Keratinocyte (primary cell): ENCODE data around the gene NCAPD3.

Experiments
- CTCF ChIP-seq, 3 experiments: IDR thresholded peaks in 1 of 3; conservative IDR thresholded peaks in 1 of 3; optimal IDR thresholded peaks in 1 of 3; 2 replicates in 2 of 3; 3 replicates in 1 of 3; pipeline versions ENCODE3 to v1.5.1; 2011; ENCODE audit warnings: low read length in 3 of 3, mild to moderate bottlenecking in 3 of 3, moderate library complexity in 2 of 3, control low read depth in 1 of 3, inconsistent platforms in 1 of 3; ENCODE audit not compliant: insufficient read depth in 2 of 3; ENCODE audit errors: extremely low read depth in 1 of 3
- EZH2 ChIP-seq: IDR thresholded peaks from one replicate; pipeline ENCODE4 v1.6.1; 2012; ENCODE audit warnings: inconsistent platforms, mild to moderate bottlenecking, low read length, moderate library complexity

GRCh38 chr11:134253188-134253993, 29.6 kb upstream of the NCAPD3 start, which contains the start of the genes ACAD8 and THYN1:
- TF ChIP-seq EZH2 (no peak), CTCF (optimal IDR thresholded peaks at IDR 0.05 in 1 of 3, IDR thresholded peaks at IDR 0.05 in 1 of 3, conservative IDR thresholded peaks at IDR 0.05 in 1 of 3; ENCODE audit: extremely low read depth in 1 of 3, insufficient read depth in 2 of 3, low read length in 3 of 3) (peak in 1 of 3 experiments; percentile 19)
